ENCODE measurements around the gene TLE2.

The TLE2 gene

DNA sequence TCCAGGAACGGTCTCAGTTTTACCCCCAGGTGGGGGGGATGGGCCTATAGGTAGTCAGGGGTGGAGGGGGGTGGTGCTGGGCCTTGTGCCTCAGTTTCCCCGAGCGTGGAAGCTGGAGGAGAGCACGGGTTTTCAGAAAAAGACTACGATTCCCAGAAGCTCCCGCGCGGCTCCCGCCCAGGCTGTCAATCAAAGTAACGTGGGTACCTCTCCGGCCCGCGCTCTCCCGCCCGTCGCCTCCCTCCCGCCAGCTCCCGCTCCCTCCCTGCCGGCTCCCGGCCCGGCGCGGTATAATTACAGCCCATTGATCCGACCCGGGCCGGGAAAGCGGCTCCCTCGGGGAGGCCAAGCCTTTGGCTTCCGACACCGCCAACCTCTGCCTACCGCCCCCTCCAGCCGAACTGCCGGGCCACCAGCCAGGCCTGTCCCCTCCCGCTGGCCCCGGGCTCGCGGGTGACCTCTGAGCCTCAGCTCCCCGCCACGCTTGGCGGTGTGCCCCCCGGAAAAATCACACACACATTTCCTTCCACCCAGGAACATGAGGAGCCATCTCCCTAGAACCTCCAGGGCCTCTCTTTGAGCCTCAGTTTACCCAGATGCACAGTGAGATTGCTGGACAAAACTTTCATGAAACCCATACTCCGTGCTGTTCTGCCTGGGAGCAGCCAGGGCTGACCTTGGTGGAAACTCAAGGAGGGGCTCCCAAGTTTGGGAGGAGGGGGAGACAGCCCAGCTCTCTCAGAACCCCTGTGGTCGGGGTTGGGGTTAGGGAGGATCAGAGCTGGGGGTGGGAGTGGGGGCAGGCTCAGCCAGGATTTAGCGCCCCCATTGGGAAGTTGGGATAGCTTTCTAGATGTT is 7.3 kb upstream of the TLE2 start:
- peak; percentile 90 for DNase-seq (ENCODE audit: low read depth)

DNA sequence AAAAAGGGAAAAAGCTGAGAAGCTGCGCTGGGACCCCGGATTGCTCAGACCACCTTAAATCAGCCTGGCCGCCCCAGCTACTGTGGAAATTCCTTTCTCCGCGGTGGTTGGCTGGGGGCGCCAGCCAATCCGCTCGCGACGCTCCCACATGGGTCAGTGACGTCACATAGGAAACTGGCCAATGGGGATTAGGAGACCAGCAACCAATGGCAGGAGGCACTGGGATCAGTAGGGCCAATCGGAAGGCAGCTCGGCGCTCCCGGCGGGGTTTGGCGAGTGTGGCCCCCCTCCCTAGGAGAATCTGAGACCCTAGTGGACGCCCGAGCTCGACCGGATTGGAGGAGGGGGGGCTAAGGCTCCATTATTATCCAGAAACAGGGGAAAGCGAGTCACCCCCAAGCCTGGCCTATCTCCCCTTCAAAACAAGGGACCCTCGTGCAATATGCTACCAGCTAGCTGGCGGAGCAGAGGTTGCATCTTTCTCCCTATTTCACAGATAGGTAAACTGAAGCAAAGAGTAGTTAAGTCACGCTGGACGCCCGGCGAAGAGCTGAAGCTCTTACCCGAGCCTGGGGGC is 6.5 kb upstream of the TLE2 start:
- peak; percentile 99 for DNase-seq (ENCODE audit: low read depth)

DNA sequence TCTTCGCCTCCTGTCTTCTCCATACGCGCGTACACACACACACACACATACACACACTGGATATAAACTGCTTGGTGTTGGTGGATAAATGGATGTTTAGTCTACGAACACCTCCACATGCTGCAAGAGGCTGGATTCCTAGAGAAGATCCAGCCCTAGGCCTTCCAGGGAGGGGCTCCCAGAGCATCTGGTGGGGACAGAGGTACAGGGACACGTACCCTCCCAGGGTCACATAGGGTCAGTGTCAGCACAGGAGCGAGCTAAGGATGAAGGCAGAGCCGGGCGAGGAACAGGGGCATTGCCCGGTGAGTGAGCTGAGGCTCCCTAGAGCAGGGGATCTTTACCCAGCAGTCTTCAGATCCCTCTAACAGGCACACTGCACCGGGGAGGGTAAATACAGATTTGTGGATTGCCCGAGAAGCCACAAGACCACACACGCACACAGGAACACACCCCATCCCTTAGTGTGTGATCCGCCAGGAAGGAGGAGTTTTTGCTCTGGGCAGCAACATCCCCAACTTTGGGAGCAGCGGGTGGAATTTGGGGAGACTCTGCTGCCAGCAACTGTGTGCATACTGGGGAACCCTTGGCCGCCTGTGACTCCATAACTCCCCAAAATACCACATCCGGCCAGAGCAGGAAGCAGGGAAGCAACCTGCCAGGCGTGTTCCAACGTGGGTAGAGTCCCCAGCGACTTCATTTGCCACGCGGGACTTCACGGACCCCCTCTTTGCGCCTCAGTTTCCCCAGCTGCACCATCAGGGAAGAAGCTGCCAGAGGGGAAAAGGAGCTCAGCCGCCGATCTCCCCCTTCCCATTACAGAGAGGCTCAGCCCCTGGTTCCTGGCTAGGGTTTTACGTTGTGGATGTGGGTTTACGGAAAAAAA is 5.8 kb upstream of the TLE2 start:
- DNase-seq (ENCODE audit: low read depth) = peak; percentile 47

DNA sequence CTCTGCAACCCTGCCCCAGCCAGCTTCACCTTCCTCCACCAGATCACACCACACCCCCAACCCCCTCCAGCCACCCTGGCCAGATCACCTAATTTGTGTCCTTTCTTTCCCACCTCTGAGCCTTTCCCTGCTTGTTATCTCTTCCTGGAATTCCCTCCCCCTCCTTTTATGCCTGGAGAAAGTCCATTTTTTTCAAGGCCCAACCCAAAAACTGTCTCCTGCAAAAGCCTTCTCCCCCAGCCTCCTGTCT is 5.3 kb upstream of the TLE2 start:
- DNase-seq (ENCODE audit: low read depth) = no peak

DNA sequence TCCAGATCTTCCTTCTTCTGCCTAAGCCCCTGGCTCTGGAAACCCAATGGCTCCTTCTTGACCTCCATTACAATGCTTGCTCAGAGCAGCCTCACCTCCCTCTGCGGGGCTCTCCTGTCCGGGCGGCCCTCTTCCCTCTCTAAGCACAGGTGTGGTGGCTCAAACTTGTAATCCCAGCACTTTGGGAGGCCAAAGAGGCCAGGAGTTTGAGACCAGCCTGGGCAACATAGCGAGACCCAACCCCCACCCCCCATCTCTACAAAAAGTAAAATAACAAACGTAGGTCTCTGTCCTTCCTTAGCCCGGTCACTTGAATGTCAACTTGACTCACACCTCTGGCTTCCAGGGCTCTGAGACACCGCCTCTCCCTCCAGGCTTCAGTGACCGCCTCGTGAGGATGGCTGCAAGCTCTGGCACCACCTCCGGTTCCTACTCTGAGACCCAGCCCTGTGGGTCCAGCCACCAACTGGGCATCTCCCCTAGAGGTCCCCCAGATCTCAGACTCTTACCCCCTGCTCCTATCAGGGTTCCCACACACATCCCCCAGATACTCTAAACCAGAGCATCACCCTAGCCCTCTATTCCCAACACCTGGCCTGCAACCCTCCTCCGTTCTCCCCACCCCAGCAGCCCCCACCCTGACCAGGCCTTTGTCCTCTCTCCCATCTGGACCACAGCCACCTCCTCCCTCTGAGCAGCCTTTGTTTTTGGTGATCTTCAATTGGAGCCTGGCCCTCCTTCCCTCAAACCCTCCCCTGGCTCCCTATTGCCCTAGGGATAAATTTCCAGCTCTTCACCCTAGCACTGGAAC is 4.7 kb upstream of the TLE2 start:
- no peak for DNase-seq (ENCODE audit: low read depth)

DNA sequence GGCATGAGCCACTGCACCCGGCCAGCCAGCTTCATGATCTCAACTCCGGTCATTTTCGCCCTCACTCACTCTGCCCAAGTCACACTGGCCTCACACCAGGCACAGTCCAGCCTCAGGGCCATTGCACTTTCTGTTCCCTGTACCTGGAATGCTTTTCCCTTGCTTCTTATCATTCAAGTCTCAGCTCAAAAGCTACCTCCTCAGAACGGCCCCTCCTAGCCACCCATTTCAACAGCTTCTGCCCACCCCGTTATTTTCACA is 2.5 kb upstream of the TLE2 start:
- no peak for DNase-seq (ENCODE audit: low read depth)

DNA sequence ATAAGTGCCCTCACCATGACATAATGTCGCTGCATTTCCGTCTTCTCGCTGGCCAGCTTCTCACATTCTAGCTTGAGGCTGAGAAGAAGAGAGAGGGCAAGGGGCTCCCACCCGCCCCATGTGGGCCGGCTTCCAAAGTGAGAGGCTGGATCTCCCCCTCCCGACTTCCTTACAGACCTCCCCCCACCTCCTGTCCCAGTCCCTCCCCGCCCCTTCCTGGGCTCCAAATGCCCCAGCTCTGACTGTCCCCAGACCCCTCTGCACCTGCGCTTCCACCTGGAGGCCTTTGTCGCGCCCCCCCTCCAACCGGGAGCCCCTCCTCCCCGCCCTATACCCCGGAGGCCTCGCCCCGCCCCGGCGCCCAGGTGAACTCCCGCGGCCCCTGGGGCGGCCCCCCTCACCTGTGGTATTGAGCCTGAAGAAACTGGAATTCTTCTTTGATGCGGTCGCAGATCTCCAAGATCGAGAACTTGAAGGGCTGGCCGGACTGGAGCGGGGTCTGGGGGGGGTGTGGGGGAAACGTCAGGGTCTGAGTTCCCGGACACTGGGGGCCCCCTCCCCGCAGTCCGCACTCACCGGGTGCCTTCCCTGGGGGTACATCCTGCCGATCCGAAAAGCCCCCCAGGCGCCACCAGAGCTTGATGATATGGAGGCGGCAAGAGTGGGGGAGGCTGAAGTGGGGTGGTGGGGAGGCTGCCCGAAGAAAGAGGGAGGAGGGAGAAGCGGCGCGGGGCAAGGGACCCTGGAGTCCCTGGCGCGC is 595 bp downstream of the TLE2 start:
- DNase-seq (ENCODE audit: low read depth) = no peak

DNA sequence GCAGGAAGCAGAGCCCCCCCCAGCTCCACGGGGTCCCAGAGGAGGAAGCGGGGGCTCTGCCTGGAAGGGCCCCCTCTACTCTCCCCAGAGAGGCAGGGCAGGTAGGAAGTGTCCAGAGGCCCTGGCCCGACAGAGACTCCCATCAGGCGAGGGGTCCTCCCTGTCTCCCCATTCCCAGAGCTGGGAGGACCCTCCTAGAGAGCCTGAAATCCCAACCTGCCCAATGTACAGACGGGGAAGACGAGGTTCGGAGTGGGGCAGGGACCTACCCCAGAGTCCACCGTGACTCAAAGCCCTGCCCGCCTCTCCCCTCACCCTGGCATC is 1.1 kb downstream of the TLE2 start:
- no peak for DNase-seq (ENCODE audit: low read depth)

DNA sequence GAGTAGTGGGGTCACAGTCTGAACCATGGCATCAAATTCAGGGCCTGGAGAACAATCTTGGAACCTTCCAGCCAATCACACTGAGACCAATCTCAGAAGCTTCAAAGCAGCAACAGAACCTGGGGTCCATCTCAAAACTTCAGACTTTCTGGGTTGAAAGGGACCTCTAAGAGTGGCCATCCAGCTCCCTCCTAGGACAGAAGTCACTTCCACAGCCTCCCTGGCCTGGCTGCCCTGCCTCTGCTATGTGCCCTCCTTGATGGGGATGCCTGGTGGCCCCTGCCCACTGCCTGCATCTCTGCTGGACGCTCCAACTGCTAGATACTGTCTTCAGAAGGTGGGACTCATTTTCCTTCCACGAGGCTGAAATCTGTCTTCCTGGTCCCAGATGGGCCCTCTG is 1.8 kb downstream of the TLE2 start:
- DNase-seq (ENCODE audit: low read depth) = no peak

DNA sequence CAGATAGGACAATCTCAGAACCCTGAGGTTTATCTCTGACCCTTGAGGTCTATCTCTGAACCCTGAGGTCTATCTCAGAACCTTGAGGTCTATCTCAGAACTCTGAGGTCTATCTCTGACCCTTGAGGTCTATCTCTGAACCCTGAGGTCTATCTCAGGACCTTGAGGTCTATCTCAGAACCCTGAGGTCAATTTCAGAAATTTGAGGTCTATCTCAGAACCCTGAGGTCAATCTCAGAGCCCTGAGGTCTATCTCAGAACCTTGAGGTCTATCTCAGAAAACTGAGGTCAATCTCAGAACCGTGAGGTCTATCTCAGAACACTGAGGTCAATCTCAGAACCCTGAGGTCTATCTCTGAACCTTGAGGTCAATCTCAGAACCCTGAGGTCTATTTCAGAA is 2.3 kb downstream of the TLE2 start:
- no peak for DNase-seq (ENCODE audit: low read depth)

DNA sequence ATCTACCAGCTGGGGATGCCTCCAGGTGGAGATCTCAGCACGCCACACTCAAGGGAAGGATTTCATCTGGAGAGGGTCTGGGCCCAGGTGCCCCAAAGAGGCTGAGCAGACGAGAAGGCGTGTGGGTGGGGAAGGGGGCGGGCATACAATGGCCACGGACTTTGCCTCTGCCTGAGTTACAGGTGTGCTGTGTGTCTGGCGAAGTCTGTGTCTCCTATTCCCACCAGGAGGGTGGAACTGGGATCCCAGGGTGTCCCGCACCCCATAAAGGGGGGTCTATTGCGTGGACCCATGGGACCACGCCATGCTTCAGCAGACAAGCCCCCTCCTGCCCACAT is 3.6 kb downstream of the TLE2 start:
- no peak for DNase-seq (ENCODE audit: low read depth)

DNA sequence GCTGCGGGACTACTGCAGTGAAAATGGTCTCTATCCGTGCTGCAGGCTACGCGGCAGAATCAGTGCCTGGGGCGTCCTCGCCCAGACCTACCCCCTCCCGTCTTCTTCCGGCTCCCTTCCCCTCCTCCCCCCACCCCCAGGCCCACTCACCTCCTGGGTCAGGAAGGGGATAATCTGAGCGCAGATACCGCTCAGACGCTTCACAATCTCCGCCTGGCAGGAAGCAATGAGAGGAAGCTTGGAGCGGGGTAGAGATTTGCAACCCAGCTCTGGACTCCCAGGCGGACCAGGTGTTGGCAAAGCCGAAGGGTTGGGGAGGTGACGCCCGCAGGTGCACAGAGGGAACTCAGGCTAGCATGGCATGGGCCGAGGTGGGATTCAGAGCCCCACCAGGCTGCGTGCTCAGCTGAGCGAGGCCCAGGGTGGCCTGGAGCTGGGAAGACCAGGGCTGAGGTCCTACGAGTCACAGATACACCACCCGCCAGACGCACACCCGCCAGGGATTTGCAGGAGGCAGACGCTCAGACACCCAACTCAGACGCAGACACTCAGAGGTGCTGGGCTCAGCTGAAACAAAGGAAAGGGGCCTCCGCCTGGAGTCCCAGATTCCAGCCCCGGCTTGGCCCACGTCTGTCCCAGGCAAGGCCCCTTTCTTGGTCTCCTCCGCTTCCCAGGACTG is 4.1 kb downstream of the TLE2 start:
- DNase-seq (ENCODE audit: low read depth) = no peak

DNA sequence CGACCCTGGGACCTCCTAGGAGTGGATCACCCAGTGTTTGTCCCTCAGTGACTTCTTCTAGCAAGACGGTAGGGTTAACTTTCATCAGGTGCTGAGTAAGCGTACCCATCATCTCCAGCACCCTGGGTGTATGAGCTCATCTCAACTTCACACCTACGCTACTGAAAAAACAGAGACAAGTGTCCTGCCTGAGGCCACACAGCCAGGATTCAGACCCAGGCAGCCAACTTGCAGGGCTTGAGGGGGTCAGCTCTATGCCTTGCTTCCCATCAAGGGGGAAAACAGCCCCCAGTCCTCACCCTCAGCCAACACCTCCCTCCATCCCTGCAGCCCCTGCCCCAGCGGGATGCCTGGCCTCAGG is 4.6 kb downstream of the TLE2 start:
- no peak for DNase-seq (ENCODE audit: low read depth)

DNA sequence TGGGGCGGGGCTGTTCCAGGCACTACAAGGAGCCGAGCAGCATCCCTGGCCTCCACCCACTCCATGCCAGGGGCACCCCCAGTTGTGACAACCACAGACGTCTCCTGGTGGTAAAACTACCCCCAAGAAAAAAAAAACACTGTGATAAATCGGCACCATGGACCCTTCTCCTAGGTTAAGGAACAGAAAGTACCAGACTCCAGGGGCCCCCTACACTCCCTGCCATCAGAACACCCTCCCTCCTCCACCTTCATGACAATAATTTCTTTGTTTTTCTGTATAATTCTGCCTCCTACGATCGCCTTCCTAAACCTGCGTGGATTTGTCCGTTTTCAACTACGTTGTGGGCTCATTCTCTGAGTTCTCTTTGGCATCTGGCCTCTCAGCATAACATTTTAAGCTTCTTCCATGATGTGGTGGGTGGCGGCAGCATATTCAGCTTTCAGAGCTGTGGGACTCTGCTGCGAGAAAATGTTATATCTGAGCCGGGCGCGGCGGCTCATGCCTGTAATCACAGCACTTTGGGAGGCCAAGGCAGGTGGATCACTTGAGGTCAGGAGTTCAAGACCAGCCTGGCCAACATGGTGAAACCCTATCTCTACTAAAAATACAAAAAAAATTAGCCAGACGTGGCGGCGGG is 8.6 kb downstream of the TLE2 start:
- no peak for DNase-seq (ENCODE audit: low read depth)

DNA sequence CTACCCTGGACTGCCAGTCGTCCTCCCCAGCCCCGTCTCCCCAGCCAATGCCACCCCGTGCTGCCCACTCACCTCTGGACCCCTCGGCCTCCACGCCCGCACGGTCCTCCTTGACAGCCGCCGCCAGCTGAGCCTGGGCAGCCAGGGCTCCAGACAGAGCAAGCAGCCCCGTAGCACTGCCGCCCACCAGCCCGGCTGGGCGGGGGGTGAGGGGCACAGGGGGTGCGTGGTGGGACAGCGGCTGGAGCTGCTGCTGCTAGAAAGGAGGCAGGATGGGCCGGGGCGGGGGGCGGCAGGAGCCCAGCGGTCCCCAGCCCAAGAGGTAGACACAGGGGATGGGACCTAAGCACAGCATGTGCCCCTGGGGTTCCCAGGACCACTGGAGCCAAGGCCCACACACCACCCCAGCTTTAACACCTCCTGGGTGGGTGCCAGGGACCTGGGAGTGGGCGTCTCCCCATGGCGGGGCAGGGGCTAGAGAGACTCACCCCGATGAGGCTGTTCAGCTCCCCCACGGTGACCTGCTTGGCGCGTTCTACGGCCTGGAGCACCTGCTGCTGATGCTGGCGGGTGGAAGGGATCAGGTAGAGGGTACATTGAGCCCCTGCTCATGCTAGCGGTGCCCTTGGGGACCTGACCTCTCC is 9.7 kb downstream of the TLE2 start:
- DNase-seq (ENCODE audit: low read depth) = no peak

DNA sequence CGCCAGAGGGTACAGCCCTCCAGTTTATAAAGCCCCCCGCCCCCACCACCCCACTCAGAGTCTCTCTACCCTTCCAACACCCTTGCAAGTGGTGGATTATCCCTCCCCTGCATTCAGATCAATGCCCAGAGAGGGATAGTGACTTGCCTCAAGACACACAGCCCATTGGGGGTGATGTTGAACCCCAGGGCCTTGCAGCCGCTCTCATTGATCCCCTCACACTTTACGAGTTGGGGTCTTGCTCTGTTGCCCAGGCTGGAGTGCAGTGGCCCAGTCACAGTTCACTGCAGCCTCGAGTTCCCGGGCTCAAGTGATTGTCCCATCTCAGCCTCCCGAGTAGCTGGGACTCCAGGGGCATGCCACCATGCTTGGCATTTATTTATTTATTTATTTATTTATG is 11.2 kb downstream of the TLE2 start:
- DNase-seq (ENCODE audit: low read depth) = no peak

DNA sequence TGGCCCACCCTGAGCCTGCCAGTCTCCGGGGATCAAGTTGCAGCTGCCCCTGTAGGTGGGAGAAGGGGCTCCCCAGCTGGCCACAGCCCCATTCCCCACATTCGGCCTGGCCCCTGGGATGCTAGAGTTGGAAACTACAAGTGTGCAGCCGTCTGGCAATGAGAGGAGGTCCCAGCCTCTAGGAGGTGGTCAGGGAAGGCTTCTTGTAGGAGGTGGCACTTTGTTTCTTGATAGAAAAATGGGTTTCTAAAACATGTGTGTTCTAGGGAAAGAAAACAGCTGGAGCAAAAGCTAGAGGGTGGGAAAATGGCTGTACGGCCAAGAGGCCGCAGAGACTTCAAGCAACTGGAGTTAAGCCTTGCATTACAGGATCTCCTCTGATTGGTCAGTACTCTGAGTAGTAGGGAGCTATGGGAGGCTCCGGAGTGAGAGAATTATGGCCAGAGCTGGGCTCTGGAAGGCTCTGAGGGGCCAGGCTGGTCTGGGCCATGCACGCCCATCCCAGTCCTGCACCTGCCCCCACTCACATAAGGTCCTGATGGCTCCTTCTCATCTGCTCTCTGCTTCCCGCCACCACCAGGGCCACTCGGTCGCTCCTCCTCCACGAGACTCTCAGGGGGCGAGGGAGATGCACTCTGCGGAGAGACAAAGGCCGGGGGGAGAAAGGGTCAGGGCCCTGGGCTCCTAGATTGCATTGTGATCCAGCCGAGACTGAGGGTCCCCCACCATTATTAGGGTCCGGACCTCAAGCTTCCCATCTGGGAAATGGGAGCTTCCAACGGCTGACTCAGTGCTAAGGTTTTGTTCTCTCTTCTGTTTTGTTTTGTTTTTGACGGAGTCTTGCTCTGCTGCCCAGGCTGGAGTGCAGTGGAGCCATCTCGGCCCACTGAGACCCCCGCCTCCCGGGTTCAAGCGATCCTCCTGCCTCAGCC is 13.7 kb downstream of the TLE2 start:
- DNase-seq (ENCODE audit: low read depth) = no peak

DNA sequence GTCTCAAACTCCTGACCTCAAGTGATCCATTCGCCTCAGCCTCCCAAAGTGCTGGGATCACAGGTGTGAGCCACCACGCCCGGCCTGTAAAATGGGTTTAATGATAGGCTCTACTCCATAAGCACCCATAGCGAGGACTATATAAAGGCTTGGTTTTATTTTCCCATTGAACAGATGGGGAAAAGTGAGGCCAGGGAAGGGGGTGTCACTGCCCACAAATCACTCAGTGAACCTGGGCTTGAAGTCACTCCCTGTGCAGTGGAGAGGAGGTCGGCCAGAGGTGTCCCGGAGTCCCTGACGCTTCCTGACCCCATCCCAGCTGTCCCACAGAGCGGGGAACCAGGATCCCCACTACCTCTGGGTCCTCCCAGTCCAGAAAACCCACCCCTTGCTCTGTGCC is 14.9 kb downstream of the TLE2 start:
- no peak for DNase-seq (ENCODE audit: low read depth)

DNA sequence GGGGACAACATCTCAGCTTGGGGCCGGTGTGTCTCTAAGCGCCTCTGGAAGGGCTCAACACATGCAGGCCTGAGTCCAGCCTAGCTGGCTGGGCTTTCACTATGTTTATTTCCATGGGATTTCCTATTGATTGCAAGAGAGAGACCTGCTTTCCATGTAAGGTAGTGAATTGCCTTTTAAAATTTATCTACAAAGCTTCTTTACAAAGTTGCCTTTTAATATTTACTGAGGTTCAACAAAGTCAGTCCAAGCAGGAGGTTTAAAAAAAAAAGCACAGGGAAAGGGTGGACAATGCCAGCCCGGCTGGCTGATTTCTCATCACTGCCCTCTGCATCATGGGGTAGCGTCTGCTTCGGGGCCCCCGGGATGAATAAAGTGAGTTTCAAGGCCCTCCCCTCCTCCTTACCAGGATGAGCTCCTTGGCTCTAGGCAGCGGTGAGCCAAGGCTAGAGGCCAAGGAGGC is 15.8 kb downstream of the TLE2 start:
- DNase-seq (ENCODE audit: low read depth) = no peak
